ENCODE measurements around the gene ABLIM1. TPM values are rescaled to one million over a fixed set of nuclear protein-coding genes. Genes with fewer than 3 reads are reported as not detected.

ABLIM1 gene
- total RNA-seq, 3 donors from 2014 or later: 89.0 to 216 (median 131) TPM

DNA sequence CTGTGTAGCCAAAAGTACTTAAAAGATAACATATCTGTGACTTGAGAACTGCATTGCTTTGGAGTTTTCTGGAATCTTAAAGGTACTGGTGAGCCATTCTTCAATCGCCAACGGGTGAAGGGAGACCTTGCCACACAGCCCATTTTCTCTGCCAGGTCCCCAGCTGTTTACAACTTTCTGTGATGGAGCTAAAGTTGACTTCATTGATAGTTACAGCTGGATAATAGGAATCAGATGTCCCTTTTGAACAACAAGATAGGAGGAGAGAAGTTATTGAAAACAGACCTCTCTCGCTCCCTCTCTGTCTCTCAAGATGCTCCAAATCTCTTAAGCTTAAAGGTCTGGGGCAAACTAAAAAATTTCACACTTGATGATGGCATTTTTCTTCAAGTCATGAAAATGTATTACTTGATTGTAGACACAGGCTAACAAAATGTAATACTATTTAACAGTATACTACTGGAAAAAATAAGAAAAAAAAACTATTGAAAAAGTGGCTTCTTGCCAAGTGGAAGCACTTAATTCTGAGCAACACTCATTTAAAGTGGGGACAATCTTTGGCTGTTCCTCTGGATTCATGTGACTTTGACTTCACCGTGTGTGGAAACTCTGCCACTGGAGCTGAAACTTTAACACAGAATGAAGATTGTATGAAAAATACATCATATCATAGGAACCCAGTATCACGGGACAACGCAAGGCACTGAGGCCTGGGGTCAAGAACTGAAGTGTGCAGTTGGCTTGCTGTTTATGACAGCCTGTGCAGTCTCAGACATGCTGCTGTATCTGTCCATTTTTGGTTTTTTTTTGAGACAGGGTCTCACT is 175.4 kb downstream of the ABLIM1 start:
- TF ChIP-seq POLR2AphosphoS5 (IDR thresholded peaks at IDR 0.05) (peak in 2 of 3 donors; percentile 21 to 50), POLR2A (IDR thresholded peaks at IDR 0.05) (no peak)
- Histone ChIP-seq H3K27me3 (no peaks in the 10 kb centered on the region), H3K4me1 (no peaks in the 10 kb centered on the region), H3K9me3 (no peaks in the 10 kb centered on the region), H3K27ac (peak overlapping the region; percentile 84), H3K36me3 (no peaks in the 10 kb centered on the region), H3K4me3 (no peak overlapping the region)
- intact Hi-C loops (cut with DNase I; ENCODE audit: low total_unique reads): no loop called here
- DNase-seq (ENCODE audit: low spot score in 2 of 2): peak in 1 of 2 donors; percentile 29

DNA sequence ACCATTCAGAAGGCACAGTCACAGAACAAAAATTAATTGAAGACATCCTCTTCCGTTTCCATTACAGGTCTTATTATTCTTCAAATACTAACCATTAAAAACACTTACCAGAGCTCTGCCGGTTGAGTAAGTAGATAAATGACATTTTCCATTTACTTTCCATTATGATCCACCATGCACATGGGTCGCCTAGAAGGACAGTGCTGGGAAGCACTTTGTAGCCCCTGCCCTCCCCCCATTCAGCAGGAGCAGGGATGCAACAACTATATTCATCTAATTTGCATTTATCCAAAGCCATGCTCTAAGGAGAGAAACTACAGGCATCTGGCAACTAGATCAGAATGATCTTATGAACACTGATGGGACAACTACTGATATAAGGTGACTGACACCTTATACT is 177.0 kb downstream of the ABLIM1 start:
- DNase-seq (ENCODE audit: low spot score in 2 of 2): no peak
- Histone ChIP-seq H3K27ac (peak overlapping the region; percentile 66 to 84), H3K9me3 (no peaks in the 10 kb centered on the region), H3K27me3 (no peaks in the 10 kb centered on the region), H3K4me1 (no peaks in the 10 kb centered on the region), H3K4me3 (no peak overlapping the region), H3K36me3 (no peaks in the 10 kb centered on the region)
- intact Hi-C loops (cut with DNase I; ENCODE audit: low total_unique reads): no loop called here
- TF ChIP-seq POLR2AphosphoS5 (IDR thresholded peaks at IDR 0.05) (no peak), POLR2A (IDR thresholded peaks at IDR 0.05) (no peak)
- TF ChIP-seq, protein P1, sequence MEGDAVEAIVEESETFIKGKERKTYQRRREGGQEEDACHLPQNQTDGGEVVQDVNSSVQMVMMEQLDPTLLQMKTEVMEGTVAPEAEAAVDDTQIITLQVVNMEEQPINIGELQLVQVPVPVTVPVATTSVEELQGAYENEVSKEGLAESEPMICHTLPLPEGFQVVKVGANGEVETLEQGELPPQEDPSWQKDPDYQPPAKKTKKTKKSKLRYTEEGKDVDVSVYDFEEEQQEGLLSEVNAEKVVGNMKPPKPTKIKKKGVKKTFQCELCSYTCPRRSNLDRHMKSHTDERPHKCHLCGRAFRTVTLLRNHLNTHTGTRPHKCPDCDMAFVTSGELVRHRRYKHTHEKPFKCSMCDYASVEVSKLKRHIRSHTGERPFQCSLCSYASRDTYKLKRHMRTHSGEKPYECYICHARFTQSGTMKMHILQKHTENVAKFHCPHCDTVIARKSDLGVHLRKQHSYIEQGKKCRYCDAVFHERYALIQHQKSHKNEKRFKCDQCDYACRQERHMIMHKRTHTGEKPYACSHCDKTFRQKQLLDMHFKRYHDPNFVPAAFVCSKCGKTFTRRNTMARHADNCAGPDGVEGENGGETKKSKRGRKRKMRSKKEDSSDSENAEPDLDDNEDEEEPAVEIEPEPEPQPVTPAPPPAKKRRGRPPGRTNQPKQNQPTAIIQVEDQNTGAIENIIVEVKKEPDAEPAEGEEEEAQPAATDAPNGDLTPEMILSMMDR (IDR thresholded peaks at IDR 0.05): no peak

DNA sequence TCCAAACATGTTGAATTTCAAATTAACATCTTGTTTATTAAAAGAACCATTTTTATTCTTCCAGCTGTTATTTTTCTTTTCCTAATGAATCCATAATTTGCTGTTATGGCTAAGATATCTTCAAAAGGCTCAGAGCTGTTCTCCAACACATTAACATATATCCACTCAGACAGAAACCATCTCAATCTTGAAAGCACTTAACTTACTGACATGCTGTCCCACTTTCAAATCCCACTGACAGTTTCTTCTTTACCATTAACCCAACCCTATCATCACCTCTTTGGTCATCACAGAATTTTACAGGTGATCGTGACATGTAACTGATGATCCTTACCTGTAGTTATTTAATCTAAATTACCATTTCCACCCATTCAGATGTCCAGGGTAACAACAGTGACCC is 178.2 kb downstream of the ABLIM1 start:
- H3K27me3 ChIP-seq: no peaks in the 10 kb centered on the region
- no peaks in the 10 kb centered on the region for H3K9me3 ChIP-seq
- no peak overlapping the region for H3K27ac ChIP-seq
- no peak for TF ChIP-seq POLR2AphosphoS5 (IDR thresholded peaks at IDR 0.05)
- TF ChIP-seq, protein P1 (IDR thresholded peaks at IDR 0.05): no peak
- no peak for TF ChIP-seq POLR2A (IDR thresholded peaks at IDR 0.05)
- DNase-seq (ENCODE audit: low spot score in 2 of 2): no peak
- no peaks in the 10 kb centered on the region for H3K4me1 ChIP-seq
- intact Hi-C loops (cut with DNase I; ENCODE audit: low total_unique reads): loop anchor here (10.0 kb wide), 1 partner anchor 65 kb away; no protein-coding TSS in a partner anchor
- no peak overlapping the region for H3K4me3 ChIP-seq
- no peaks in the 10 kb centered on the region for H3K36me3 ChIP-seq

DNA sequence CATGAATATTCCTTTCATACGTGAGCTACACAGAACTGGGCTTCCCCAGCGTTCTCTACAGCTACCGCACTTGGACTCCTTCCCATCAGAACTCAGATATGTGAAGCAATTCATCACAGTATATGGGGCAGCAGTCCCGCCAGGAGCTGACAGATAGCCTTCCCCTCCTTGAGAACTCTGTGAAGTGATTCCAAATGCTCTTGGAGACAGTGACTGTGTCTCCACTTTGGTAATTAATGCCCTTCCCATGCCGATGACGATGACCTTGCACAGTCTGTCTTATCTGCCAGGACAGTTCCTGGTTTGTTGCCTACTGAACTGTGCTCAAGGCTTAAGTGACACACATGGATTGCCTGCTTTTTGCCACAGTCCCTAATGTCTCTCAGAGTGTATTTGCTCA is 178.8 kb downstream of the ABLIM1 start:
- peak overlapping the region in 1 of 2 donors; percentile 54 for H3K27ac ChIP-seq
- no peak for DNase-seq (ENCODE audit: low spot score in 2 of 2)

DNA sequence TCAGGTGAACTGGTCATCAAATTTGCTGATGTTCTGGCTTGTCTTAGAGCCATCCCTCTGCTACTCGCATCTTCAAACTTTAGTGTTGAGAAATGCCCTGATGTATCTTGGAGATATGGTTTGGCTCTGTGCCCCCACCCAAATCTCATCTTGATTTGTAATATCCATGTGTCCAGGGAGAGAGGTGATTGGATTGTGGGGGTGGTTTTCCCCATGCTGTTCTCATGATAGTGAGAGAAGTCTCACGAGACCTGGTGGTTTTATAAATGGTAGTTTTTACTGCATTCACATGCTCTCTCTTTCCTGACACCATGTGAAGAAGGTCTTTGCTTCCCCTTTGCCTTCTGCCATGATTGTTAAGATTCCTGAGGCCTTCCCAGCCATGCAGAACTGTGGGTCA is 179.8 kb downstream of the ABLIM1 start:
- no peaks in the 10 kb centered on the region for H3K4me1 ChIP-seq
- H3K9me3 ChIP-seq: no peaks in the 10 kb centered on the region
- H3K27me3 ChIP-seq: no peaks in the 10 kb centered on the region
- no peak for DNase-seq (ENCODE audit: low spot score in 2 of 2)
- intact Hi-C loops (cut with DNase I; ENCODE audit: low total_unique reads): loop anchor here (10.0 kb wide), 1 partner anchor 67 kb away; no protein-coding TSS in a partner anchor
- peak overlapping the region; percentile 13 to 80 for H3K27ac ChIP-seq
- no peaks in the 10 kb centered on the region for H3K36me3 ChIP-seq
- TF ChIP-seq POLR2A (IDR thresholded peaks at IDR 0.05): no peak
- TF ChIP-seq, protein P1 (IDR thresholded peaks at IDR 0.05): no peak
- TF ChIP-seq POLR2AphosphoS5 (IDR thresholded peaks at IDR 0.05): no peak
- H3K4me3 ChIP-seq: no peak overlapping the region

More for the DNA sequence above, 178.8 kb downstream of the ABLIM1 start:
- no peaks in the 10 kb centered on the region for H3K36me3 ChIP-seq
- no peaks in the 10 kb centered on the region for H3K4me1 ChIP-seq
- intact Hi-C loops (cut with DNase I; ENCODE audit: low total_unique reads): loop anchor here (10.0 kb wide), 1 partner anchor 65 kb away; no protein-coding TSS in a partner anchor
- H3K4me3 ChIP-seq: no peak overlapping the region
- TF ChIP-seq POLR2AphosphoS5 (IDR thresholded peaks at IDR 0.05) (peak in 1 of 3 donors; percentile 81), POLR2A (IDR thresholded peaks at IDR 0.05) (no peak)
- TF ChIP-seq, protein P1 (IDR thresholded peaks at IDR 0.05): no peak
- no peaks in the 10 kb centered on the region for H3K27me3 ChIP-seq
- H3K9me3 ChIP-seq: no peaks in the 10 kb centered on the region
